ENCODE results near the gene TELO2.

The TELO2 gene

DNA sequence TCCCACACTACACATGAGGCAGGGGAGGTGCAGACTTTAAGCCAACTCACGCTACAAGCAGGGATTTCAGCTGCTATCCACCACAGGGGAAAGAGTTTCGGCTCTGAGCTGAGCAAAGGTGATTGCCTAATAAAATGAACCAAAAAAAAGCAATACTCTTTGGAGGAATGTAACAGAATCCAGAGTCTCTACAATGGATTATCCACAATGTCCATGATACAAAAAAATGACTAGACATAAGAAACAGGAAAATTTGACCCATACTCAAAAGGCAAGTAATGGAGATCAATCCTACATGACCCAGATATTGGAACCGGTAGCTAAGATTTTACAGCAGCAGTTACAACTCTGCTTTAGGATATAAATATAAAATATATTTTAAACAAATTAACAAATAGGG, 21.3 kb downstream of the TELO2 start:
- no peak for DNase-seq (ENCODE audit: low read depth in 2 of 3, low spot score in 1 of 3)

DNA sequence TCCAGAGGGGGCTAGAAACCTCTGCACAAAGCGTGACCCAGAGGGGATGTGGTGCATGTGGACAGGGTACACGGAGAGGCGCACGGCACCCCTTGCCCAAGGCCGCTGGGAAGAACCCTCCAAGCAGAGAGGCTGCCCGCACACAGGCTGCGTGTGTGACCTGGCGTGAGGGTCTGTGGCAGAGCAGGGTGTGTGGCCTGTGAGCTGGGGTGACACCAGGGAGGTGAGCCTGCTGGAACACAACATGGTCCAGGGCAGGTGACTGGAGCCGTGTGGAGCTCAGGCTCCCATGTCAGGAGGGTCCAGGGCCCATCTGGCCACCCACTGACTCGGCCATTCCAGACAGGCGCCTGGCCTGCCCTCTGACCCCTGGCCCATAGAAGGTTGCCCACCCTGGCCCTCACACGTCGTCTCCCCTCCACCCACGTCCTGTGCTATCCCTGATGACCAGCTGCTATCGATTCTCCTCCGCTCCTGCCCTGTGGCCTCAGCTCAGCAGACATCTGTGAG, 25.5 kb downstream of the TELO2 start:
- no peak for DNase-seq (ENCODE audit: low read depth in 2 of 3, low spot score in 1 of 3)

DNA sequence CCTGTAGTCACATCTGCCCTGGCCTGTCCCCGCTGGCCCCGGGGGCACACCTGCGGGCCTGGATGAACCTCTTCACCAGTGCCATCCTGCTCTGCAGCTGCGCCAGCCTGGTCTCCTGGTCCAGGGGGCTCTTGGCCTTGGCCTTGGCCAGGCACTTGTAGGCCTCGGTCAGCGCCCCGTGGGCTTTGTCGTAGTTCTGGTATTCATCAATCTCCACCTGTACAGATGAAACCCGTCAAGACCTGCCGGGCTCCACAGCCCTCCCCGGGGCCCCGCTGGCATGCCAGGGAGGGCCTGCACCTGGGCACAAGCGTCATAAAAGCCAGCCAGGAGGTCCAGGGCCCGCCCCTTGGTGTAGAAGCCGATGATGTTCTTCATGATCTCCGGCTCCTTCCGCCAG, 26.7 kb downstream of the TELO2 start:
- no peak for DNase-seq (ENCODE audit: low read depth in 2 of 3, low spot score in 1 of 3)

DNA sequence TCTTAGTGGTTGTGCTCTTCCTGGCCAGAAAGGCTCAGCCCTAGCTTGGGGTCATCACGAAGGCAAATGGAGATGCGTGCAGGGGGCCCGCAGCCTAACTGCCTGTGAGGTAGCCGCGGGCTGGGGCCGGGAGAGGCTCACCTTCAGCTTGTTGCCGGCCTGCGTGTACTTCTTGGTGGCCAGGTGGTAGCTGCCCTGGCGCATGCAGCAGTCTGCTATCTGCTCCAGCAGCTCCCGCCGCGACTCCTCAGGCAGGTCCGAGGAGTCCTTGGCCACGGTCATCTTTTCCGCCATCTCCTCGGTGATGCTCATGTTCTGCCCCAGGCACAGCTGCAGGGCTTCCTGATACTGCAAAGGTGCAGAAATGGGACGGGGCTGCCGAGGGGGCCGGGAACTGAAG, 27.3 kb downstream of the TELO2 start:
- DNase-seq (ENCODE audit: low read depth in 2 of 3, low spot score in 1 of 3): no peak

DNA sequence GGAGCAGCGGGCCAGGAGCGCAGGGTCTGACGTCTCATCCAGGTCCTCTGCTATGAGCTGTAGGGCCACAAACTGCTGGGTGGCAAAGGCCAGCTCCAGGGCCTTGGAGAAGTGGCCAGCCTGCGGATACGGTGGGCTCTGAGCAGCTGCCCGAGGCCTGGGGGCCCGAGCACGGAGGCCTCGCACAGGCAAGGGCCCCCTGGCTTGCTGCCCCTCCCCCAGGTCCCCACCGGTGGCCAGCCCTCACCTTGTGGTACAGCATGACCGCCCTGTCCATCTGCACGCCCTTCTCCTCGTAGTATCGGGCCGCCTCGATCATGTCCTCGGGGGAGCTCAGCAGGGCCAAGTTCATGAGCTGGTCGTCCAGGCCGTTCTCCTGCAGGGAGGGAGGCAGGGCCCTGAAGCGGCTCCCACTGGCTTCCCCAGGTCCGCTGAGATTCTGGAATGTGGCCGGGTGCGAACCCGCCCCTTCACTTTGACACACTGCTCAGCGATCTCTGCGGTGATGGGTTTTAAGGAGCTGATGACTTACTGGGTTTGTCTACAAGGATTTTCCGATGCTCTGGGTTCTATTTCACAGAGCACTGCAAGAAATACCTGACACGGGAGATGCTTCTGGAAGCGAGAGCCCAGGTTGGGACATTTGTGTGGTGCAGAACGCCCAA, 30.6 kb downstream of the TELO2 start:
- no peak for DNase-seq (ENCODE audit: low read depth in 2 of 3, low spot score in 1 of 3)

DNA sequence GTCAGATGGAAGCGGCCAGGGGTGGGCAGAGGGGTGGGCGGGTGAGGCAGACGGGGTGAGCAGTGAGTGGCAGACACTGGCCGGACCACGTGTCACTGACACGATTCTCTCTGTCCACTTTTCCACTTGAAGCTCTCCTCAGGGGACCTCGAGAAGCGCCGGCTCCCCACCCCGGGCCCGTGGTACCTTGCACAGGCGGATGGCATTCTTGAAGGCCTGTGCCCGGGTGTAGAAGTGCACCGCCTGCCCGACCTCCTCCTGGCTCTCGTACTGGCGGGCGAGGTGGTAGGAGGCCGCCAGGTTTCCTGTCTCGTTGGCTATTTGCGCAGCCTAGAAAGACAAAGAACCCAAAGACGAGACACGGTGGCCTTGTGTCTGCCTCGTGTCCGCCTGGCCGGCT, 31.2 kb downstream of the TELO2 start:
- DNase-seq (ENCODE audit: low read depth in 2 of 3, low spot score in 1 of 3): no peak

DNA sequence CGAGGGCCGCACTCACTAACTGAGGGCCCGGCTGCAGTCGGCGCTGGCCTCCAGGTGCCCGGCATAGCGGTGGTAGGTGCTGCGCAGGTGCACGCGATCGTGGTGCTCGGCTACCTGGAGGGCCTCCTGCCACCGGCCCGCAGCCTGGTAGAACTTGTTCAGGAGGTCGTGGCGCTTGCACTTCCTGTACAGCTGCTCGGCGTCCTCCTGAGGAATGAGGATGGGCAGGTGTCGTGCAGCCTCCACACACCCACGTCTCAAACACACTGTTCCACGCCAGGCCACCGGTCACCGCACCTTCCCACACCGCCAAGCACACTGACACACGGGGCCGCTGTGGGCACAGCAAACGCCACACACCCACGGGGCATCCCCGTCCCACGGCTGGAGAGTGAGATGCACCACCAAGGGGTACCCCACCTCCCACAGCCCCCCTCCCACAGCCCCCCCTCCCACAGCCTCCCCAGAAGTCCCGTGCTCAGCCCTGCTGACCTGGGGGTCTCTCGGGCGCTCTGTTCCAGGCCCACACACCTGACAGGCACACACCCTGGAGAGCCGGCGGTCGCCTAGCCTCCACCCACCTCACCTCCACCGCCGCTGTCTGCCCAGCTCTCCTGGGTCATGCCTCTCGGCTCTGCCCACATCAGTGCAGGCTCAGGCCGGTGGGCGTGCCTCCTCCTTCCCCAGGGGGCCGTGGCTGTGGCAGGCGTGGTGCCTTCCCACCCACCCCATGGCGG, 32.9 kb downstream of the TELO2 start:
- DNase-seq (ENCODE audit: low read depth in 2 of 3, low spot score in 1 of 3): no peak

DNA sequence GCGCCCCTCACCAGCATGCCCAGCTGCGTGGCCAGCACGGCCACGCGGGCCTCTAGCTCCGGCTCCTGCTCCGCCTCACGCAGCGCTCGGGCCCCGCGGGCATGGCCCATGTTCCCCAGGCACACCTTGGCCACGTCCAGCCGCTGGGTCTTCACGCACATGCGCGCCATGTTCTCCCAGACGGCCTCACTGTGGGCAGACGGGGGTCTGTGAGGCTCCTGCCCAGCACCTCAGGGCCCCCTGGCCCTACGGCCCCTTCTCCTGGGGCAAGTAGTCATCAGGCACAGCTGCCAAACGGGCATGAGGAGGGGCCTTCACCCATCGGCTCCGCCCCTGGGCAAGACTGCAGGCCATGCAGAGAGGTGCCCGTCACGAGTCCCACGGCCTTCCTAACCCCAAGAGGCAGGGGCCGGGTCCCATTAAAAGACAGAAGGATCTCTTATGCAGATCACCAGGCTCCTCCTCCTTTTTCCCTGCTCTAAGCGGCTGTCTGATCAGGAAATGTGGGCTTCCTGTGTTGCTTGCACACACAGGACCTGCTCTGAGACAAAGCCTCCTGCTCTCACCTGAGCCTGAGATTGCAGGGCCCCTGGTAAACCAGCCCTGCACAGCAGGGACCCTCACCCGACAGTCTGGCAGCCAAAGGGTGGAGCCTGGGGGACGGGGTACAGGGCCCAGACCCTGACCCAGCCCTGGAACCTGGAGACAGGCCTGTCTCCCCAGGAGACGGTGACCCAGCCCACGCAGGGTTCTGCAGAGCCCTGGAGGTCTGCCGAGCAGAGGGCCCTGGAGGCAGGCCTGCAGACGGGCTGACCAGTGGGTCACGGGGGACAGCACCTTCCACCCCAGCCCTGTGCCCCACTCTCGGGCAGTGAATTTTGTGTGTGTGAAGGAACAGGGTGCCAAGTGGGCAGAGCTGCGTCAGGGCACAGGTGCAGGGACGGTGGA, 33.7 kb downstream of the TELO2 start:
- peak in 1 of 3 donors; percentile 12 for DNase-seq (ENCODE audit: low read depth in 2 of 3, low spot score in 1 of 3)

DNA sequence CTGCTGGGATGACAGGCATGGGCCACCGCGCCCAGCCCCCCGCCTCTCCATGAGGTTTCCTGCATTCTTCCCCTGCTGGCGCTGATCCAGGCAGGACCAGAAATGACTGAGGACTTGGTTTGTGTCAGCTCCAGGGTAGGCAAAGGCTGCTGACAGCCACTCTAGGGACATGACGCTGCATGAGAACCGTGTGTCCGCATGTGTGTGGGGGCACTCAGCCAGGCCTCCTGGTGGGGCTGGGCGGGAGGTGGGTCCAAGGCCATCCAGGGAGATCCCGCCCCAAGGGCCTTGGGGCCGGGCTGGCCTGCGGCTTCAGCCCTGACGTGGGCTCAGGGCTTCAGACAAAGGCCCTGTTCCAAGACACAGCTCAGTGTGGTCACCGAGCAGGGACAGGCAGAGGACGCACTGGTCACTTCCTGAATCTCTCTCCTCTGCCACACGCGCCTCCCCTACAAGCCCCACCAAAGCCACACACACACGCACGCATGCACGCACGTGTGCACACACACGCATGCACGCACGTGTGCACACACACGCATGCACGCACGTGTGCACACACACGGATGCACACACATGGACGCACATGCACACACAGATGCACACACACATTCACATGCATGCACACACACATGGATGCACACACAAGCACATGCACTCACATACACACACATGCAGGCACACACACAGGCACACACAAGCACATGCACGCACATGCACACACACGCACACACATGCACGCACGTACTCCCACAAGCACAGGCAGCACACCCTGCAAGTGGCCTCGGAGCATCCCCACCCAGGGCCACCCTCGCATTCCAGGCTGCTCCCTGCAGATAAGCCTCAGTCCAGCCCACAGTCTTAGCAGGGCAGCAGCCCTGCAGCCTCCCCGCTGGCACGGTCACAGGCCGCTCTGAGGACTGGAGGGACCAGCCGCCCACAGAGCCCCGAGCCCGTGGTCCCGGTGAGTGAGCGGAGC, 35.0 kb downstream of the TELO2 start:
- DNase-seq (ENCODE audit: low read depth in 2 of 3, low spot score in 1 of 3): no peak

DNA sequence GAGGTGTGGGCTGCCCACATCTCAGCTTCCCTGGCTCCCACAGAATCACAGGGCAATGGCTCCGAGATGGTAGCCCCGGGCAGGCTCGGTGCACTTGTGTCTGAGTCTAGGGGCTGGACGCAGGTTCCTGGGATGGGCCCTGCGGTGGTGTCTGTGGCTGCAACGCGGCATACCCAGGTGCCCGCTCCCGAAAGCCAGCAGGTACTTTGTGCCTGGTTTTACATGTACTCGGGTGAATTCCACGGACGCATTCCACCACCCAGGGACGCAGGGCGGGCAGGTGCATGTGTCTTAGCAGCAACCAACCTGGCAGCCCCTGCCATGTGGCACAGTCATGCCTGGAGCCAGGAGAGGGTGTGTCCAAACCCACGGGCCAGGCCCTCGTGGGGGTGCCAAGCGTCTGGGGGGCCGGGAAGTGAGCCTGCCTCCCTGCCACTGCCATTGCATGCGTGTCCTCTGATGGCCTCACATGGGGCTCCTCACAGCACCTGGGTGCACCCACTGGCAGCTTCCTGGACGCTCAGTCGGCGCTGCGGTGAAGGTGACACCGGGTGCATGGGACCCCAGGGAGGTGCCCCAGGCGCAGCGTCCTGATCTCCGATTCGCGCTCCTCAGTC, 35.9 kb downstream of the TELO2 start:
- no peak for DNase-seq (ENCODE audit: low read depth in 2 of 3, low spot score in 1 of 3)

DNA sequence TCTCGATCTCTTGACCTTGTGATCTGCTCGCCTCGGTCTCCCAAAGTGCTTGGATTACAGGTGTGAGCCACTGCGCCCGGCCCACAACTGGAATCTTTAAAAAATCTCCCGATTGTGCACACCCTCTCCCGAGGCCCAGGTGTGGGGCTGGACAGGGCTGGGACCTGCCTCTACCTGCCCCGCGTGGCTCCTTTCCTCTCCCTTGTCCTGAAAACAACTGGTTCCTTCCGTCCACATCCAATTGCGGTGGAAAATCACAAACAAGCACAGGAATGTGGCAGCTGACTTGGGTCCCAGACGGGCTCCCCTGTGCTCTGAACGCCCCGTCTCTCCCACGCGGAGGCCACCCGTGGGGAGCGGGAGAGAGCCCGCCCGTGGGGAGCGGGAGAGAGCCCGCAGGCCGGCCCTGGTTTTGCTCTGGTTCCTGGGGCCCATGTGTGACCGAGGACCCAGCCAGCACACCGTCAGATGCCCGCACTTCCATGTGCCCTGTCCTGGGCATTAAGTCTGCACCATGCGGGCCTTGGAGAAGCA, 37.3 kb downstream of the TELO2 start:
- no peak for DNase-seq (ENCODE audit: low read depth in 2 of 3, low spot score in 1 of 3)

DNA sequence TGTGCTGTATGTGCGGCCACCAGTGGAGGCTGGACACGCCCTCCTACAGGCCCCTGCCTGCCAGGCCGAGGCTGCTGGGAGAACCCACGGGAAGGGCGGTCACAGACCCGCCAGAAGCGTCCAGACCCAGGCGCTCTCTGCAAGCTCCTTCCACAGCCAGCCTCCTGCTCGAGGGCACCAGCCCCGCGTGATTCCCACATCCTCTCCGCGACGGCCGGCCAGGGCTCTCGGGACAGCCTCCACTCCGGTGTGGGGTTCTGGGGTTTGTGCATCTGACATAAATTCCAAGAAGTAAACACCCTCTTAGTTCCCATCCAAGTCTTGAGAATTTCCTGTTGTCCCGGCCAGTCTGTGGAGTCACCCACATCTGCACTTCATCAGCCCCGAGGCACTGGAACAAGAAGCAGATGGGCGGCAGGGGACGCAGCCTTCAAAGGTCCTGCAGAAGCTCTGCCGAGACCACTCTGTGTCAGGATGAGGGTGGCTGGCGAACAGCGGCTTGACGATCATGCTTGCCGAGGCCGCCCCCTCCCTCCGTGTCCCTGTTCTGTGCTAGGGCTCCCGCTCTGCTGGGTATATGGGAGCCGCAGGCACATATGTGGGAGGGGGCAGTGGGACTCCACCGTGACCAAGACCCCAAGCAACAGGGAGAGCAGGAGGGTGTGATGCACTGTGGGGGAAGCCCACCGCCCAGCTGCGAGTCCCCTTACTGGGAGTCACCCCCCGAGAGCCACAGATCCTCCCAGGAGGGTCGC, 37.9 kb downstream of the TELO2 start:
- DNase-seq (ENCODE audit: low read depth in 2 of 3, low spot score in 1 of 3): no peak

DNA sequence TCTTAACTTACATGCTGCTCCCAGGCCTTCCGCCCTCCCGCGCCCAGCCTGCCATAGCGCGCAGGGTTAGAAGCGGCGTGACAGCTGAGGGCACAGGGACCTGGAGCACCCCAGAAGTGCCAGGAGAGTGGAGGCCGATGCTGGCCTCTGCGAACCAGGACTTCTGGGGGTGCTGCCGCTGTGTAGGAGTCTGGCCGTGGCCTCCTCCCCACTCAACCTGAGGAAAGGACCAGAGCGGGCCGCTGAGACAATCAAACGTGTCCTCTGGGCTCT, 38.4 kb downstream of the TELO2 start:
- DNase-seq (ENCODE audit: low read depth in 2 of 3, low spot score in 1 of 3): no peak

DNA sequence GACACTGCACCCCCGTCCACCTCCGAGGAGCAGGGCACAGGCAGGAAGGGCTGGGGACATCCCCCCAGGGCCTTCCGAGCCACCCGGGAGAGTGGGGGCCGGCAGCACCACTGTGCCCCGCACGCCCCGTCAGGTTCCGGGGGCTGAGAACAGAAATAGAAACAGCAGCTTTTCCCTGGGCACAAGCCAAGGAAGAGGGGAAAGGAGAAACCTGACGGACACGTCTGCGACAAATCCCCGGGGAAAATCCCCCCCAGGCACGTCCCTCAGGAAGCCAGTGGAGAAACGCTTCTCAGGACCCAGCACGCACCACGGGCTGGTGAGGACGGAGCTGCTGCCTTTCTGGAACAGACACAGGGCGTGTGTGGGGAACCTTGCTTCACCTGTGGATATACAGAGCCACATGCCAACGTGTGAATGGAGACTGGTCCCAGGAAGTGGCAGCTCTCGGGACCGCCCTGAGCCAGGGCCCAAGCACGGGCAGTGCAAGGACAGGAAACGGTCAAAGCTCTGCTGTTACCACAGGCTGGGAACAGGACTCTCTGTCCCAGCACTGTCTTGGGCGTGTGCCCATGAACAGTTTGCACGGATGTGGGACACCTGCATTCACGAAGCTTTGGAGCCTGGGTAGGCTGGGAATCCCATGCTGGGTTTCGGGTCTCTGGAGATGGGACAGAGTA, 39.1 kb downstream of the TELO2 start:
- DNase-seq (ENCODE audit: low read depth in 2 of 3, low spot score in 1 of 3): no peak

DNA sequence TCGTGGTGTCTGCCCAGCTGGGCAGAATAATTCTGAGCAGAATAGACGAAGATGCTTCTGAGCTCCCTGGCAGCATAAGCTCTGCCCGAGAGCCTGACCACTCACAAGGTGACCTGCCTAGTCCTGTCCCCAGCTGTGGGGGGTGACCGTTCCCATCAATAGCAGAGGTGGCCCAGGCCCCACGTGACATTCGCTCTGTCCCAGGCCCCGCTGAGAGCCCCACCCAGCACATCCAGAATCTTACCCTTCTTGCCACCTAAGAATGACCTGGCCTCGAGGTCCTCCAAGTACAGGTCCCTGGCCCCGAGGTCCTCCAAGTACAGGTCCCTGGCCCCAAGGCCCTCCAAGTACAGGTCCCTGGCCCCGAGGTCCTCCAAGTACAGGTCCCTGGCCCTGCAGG, 39.6 kb downstream of the TELO2 start:
- DNase-seq (ENCODE audit: low read depth in 2 of 3, low spot score in 1 of 3): no peak

DNA sequence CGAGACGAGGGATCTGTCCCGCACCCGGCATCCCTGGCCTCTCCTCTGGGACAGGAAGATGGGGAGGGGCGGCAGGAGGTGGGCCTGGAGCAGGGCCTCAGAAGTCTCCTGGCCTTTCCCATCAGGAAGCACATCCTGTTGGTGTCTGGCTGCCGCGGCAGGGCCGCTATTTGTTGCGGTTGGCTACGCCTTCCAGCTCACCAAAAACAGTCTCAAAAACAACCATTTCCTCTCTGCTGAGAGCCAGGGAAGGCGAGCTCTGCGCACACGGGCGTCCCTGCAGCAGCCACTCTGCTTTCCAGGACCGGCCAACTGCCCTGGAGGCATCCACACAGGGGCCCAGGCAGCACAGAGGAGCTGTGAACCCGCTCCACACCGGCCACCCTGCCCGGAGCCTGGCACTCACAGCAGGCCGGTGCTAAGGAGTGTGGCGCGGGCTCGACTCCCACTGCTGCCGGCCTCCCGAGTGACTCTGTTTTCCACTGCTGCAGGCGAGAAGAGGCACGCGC, 40.3 kb downstream of the TELO2 start, which contains the start of gene TMEM204:
TMEM204 (plus strand) TSS at position 224 of the 509 bp plus-strand sequence. CDS start 610 bp downstream, outside the sequence.
- DNase-seq (ENCODE audit: low read depth in 2 of 3, low spot score in 1 of 3): peak in 1 of 3 donors; percentile 23

DNA sequence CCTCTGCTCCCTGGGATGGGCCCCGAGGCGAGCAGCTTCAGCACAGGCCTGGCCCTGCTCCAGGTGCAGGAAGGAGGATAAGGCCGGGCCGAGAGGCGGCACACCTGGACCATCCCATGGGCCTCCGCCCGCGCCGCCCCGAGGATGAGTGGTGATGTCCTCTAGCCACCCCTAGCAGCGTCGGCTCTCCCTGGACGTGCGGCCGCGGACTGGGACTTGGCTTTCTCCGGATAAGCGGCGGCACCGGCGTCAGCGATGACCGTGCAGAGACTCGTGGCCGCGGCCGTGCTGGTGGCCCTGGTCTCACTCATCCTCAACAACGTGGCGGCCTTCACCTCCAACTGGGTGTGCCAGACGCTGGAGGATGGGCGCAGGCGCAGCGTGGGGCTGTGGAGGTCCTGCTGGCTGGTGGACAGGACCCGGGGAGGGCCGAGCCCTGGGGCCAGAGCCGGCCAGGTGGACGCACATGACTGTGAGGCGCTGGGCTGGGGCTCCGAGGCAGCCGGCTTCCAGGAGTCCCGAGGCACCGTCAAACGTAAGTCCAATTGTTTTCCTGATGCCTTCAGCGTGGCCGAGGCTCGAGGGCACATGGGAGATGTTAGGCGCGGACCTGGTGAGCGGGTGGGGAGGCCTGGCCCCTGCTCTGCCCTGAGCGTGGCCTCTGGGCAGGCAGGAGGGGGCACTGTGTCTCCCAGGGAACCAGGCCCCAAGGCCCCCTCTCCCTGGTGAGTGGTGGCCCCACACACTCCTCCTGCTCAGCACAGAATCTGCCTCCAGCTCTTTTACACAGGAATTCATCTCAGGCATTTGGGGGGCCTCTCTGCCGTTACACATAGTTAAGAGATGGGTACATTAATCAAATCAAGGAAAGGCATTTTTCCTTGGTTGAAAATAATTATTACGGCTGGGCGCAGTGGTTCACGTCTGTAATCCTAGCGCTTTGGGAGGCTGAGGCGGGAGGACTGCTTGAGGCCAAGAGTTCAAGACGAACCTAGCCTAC, 41.2 kb downstream of the TELO2 start:
- peak in 1 of 3 donors; percentile 19 for DNase-seq (ENCODE audit: low read depth in 2 of 3, low spot score in 1 of 3)
